ENCODE results near the gene C4orf33. TPM values are rescaled to one million over a fixed set of nuclear protein-coding genes. Genes with fewer than 3 reads are reported as not detected.
A peak's percentile ranks its signal among the peaks of the same experiment; 100 is the strongest.

The C4orf33 gene
- total and polyA plus RNA-seq, 2 experiments from 2014 or later, result 6.1 to 6.4 TPM

- TF ChIP-seq CTCF (IDR thresholded peaks at IDR 0.05; ENCODE audit: low read depth, low read length), result no peak
- no peaks in the 10 kb centered on the region for H3K9me3 ChIP-seq (ENCODE audit: low read depth)
- no peaks in the 10 kb centered on the region for H3K27me3 ChIP-seq
- peak overlapping the region; percentile 62 for H3K4me3 ChIP-seq
- DNase-seq (ENCODE audit: low read depth in 1 of 2, low spot score in 1 of 2), result peak; percentile 19 to 29
- no peaks in the 10 kb centered on the region for H3K36me3 ChIP-seq
- peaks cover 8% of the 10 kb centered on the region for H3K4me1 ChIP-seq (ENCODE audit: low read depth)
- peak overlapping the region; percentile 95 for H3K27ac ChIP-seq
These were observed 3.2 kb upstream of the C4orf33 start for GRCh38 chr4:129092631-129093190.

- H3K4me1 ChIP-seq (ENCODE audit: low read depth), result peaks cover 8% of the 10 kb centered on the region
- TF ChIP-seq CTCF (IDR thresholded peaks at IDR 0.05; ENCODE audit: low read depth, low read length), result no peak
These were observed 2.6 kb upstream of the C4orf33 start, which contains the start of gene SCLT1 for GRCh38 chr4:129093191-129093920. SCLT1 (minus strand) TSS chr4:129093539; CDS start chr4:129093103, 436 bp downstream.

GRCh38 chr4:129094347-129094746 lies 1.6 kb upstream of the C4orf33 start:
- Histone ChIP-seq H3K4me3 (peak overlapping the region; percentile 62), H3K4me1 (ENCODE audit: low read depth) (peaks cover 8% of the 10 kb centered on the region), H3K27me3 (no peaks in the 10 kb centered on the region), H3K27ac (no peak overlapping the region), H3K36me3 (no peaks in the 10 kb centered on the region), H3K9me3 (ENCODE audit: low read depth) (no peaks in the 10 kb centered on the region)
- no peak for TF ChIP-seq CTCF (IDR thresholded peaks at IDR 0.05; ENCODE audit: low read depth, low read length)
- DNase-seq (ENCODE audit: low read depth in 1 of 2, low spot score in 1 of 2), result no peak

More at GRCh38 chr4:129093191-129093920, 2.6 kb upstream of the C4orf33 start, which contains the start of gene SCLT1:
- H3K36me3 ChIP-seq, result no peaks in the 10 kb centered on the region
- H3K4me3 ChIP-seq, result peak within 1 kb of the TSS; percentile 62
- no peaks in the 10 kb centered on the region for H3K9me3 ChIP-seq (ENCODE audit: low read depth)
- DNase-seq (ENCODE audit: low read depth in 1 of 2, low spot score in 1 of 2), result peak; percentile 98 to 99
- peak within 1 kb of the TSS; percentile 95 for H3K27ac ChIP-seq
- no peaks in the 10 kb centered on the region for H3K27me3 ChIP-seq

- H3K27ac ChIP-seq, result no peak overlapping the region
- H3K4me1 ChIP-seq (ENCODE audit: low read depth), result peaks cover 10% of the 10 kb centered on the region
- TF ChIP-seq CTCF (IDR thresholded peaks at IDR 0.05; ENCODE audit: low read depth, low read length), result no peak
- H3K4me3 ChIP-seq, result no peak overlapping the region
- no peaks in the 10 kb centered on the region for H3K27me3 ChIP-seq
- no peaks in the 10 kb centered on the region for H3K36me3 ChIP-seq
- no peaks in the 10 kb centered on the region for H3K9me3 ChIP-seq (ENCODE audit: low read depth)
- DNase-seq (ENCODE audit: low read depth in 1 of 2, low spot score in 1 of 2), result no peak
These were observed 2.6 kb downstream of the C4orf33 start for GRCh38 chr4:129098531-129099001.

GRCh38 chr4:129109965-129110824 lies 14.2 kb downstream of the C4orf33 start:
- Histone ChIP-seq H3K27ac (no peak overlapping the region), H3K4me1 (ENCODE audit: low read depth) (no peaks in the 10 kb centered on the region), H3K4me3 (no peak overlapping the region), H3K36me3 (no peaks in the 10 kb centered on the region), H3K9me3 (ENCODE audit: low read depth) (no peaks in the 10 kb centered on the region), H3K27me3 (no peaks in the 10 kb centered on the region)
- peak in 1 of 2 donors; percentile 21 for DNase-seq (ENCODE audit: low read depth in 1 of 2, low spot score in 1 of 2)
- TF ChIP-seq CTCF (IDR thresholded peaks at IDR 0.05; ENCODE audit: low read depth, low read length), result no peak

Measured in cardiac muscle cell (in vitro differentiated cells and primary cell).